ENCODE measurements around the gene GDPD5.
A peak's percentile ranks its signal among the peaks of the same experiment; 100 is the strongest.

The GDPD5 gene

DNA sequence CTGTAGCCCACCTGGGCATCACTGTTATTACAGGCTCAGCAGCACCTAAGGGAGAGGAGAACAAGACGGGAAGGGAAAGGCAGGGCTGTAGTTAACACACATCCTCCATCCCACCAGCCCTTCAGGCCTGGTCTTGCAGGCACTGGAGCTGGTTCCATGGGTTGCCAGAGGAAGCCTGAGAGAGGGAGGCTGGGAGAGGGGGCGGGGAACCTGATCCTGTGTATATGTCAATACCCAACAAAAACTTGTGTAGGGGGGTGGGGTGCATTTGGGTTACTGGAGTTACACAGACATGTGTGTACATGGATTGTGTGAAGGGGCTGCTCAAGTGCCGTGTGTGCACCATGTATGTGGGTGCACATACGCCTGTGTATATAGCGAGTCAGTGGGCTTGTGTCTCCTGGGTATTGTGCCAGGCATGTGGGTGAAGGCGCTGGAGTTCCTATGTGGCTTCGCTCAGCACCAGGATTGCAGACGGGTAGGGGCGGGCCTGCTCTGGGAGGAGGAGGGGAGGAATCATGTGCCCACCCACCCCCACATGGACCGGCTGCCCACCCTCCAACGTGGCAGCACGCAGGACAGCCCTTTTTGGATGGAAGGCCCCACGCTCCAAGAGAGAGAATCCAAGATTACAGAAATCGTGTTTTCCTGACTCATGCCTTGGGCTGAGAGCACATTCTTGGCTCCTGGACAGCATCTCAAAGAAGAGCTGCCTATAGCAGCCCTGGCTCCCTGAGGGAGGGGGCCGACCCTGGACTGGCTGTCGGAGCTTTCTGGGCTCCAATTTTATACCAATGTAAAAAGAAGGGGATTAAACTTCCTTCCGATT lies 32.1 kb upstream of the GDPD5 start:
- DNase-seq: no peak

DNA sequence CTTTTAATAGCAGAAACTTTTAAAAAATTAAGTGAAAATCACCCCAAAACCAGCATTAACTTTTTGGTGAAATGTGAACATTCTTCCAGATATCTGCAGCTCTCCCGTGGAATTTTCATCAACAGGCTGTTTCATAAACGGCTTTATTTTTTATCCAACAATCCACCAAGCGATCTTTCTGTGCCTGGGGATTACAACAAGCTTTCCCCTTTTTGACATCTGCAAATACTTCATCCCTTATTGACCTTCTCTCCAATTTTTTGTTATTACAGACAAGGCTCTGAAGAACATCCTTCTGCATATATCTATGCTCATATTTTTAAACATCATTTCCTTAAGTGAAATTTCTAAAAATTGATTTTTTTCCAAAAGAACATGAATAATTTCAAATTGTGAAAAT lies 30.5 kb upstream of the GDPD5 start:
- DNase-seq: no peak

DNA sequence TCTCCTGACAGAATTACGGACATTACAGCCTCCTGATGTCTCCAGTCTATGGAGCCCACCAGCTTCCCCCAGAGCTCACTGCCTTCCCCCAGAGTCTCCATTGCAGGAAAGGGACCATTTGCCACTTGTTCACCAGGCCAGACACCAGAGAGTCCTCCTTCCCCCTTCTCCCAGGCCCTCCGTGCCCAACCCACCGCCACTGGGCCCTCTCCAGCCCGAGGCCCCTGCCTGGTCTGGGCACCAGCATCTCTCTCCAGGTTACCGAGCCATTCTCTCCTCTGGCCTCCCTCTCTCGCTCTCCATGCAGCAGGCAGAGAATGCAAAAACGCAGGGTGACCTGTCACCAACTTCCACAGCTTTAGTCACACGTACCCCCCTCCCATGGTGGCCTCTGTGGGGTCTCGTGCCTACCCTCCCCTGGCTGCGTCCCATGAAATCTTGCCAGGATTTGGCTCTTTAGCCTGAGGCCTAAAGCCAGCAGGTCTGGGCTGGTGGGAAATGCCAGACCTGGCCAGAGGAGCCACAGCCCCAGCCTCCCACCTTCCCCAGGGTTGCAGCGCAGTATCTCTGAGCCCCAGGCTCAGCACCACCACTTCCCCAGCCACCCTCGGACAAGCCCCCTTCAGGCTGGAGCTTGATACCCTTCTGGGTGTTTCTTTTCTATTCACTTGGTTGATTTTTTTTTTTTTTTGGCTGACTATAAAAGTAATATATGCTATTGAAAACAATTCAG lies 29.5 kb upstream of the GDPD5 start:
- DNase-seq: no peak

GRCh38 chr11:75554258-75555022 lies 28.7 kb upstream of the GDPD5 start:
- DNase-seq: no peak

DNA sequence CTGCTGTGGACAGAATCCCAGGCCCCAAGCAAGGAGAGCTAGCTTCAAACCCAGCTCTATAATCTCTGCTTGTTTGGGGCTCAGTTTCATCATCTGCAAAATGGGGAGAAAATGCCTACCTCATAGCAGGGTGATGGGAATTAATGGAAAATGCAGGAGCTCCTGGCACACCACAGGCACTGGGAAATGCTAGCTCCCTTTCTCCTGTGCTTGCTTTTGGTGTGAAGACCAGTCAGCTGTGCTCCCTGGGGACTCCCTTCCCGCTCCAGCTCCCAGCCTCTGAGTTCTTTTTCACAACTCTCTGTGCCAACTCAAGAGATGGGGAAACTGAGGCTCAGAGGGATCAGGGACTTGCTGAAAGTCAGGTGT lies 28.1 kb upstream of the GDPD5 start:
- DNase-seq: no peak

- DNase-seq: no peak
These were observed 27.4 kb upstream of the GDPD5 start for GRCh38 chr11:75553182-75553581.

GRCh38 chr11:75549370-75549958 lies 23.7 kb upstream of the GDPD5 start:
- no peak for DNase-seq

GRCh38 chr11:75548595-75549272 lies 23.0 kb upstream of the GDPD5 start:
- no peak for DNase-seq

DNA sequence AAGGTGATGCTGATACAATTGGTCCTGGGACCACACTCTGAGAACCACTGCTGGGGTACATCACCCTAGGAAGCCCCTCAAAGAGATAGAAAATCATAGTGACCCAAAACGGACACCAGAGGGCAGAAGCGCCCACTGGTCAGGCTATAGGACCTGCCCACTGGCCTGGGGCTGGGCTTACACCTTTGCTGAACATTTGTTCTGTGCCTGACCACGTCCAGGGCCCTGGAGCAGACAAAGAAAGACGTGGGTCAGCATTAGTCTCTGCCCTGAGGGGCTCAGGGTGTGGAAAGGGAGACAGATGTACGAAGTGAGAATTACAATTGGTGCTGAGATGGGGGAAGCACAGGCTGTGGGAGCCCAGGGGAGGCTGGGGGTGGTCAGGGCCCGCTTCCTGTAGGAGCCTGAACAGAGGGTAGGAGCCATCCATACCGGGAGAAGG lies 21.9 kb upstream of the GDPD5 start:
- DNase-seq: peak in 1 of 2 experiments; percentile 70

DNA sequence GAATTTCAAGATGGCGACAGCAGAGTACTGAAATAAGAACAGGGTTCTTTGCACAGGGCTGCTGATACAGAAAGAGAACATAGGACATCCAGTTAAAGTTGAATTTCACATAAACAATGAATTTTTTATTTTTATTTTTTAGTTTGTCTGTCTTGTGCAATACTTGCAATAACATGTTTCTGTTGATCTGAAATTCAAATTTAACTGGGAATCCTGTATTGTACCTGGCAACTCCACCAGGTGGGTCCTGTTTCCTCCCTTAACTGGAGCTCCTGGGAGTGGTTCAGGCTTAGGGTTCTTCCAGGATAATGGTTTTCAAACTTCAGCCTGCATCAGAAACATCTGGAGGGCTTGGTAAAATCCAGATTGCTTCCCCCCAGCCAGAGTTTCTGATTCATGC lies 21.4 kb upstream of the GDPD5 start:
- no peak for DNase-seq

- DNase-seq: no peak
These were observed 18.1 kb upstream of the GDPD5 start for GRCh38 chr11:75543806-75544205.

- DNase-seq: no peak
These were observed 16.3 kb upstream of the GDPD5 start for GRCh38 chr11:75542088-75542438.

DNA sequence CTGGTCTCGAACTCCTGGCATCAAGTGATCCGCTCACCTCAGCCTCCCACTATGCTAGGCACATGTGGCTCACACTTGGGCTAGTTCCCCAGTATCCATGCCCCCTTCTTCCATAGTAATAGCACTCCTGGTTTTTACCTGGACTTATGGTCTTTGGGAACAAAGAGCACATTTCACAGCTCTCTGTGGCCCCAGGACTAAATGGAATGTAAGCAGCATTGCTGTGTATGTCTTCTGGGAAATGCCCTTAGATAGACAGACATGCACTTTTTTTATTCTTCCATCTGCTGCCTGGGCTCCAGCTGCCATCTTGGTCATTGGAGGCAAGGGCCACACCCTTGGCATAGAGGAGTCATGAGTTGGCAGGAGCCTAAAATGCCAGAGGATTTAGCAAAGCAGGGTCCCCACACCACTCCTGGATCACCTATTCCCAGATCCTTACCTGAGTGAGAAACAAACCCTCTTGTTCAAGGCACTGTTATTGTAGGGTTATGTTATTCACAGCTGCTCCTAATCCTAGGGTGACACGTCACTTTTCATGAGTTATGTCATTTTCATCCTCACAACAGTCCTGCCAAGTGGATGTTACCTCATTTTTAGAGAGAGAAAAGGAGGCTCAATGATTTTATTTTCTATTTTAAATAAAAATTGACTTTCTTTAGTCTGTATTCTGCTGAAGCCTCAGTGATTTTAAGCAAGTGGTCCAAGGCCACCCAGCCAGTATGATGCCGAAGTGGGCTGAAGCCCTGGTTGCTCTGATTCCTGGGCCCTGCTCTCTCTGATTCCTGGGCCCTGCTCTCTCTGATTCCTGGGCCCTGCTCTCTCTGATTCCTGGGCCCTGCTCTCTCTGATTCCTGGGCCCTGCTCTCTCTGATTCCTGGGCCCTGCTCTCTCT lies 15.7 kb upstream of the GDPD5 start:
- no peak for DNase-seq

DNA sequence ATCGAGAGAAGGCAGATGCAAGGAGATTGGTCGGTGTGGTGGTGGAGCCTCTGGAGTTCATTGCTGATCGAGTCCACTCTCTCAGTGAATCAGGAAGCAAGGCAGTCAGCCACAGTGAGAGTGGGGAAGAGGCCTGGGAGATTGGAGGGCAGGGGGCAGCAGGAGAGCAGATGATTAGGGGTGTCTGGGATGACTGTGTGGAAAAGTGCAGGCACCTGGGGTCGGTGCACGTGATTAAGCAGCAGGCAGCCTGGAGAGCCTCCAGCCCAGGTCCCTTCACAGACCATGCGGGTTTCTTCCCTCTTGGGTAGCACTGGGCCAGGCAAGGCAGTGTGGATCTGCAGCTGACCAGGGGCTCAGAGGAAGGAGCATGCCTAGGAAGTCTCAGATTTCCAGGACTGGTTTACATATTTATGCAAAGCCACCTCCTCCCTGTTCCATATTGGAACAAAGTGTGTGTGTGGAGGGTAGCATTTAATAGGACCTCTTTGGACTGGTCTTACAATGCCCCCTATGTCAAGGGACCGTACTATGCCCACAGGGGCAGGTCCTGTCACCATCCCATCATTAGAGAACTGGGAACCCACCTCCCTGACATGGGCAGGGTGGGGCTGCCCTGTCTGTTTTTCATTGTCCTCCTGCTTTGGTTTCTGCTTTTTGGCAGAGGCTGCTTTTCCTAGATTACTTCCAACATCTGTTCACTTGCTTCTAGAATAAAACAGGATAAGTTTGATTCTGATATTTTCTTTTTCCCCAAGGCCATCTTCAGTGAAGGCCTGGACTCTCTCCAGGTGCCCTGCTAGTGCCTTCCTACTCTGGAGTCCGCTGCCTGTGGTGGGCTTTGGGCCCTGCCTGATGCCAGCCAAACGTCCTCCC lies 14.0 kb upstream of the GDPD5 start:
- DNase-seq: peak; percentile 84 to 90

DNA sequence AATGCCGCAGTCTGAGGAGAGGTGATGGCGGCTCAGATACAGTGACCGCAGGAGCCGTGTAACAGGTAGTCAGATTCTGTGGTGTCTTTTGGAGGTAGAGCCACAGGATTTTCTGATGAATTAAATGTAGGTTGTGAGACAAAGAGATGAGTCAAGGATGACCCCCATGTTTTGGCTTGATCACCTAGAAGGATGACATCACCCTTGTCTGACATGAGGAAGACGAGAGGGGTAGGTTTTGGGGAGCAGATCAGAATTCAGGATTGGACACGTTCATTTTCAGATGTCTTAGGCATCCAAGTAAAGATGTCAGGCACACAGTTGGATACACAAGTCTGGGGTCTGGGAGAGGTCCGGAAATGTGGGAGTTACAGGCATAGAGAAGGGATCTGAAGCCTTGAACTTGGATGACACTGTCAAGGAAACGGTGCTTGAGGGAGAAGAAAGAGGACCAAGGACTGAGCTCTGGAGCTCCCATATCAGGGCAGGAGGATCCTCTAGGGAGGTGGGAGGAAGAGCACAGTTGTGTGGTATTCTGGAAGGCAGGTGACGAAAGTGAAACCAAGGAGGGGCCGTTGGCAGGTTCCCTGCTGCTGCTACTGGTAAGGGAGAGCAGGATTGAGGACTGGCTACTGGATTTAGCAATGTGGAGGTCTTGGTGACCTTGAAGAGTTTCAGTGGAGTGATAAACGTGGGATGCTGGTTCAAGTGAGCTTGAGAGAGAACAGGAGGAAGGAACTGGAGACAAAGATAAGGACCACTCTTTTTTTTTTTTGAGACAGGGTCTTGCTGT lies 12.6 kb upstream of the GDPD5 start:
- DNase-seq: no peak

- DNase-seq: no peak
These were observed 12.0 kb upstream of the GDPD5 start for GRCh38 chr11:75537740-75538139.

- no peak for DNase-seq
These were observed 11.3 kb upstream of the GDPD5 start for GRCh38 chr11:75536786-75537641.

DNA sequence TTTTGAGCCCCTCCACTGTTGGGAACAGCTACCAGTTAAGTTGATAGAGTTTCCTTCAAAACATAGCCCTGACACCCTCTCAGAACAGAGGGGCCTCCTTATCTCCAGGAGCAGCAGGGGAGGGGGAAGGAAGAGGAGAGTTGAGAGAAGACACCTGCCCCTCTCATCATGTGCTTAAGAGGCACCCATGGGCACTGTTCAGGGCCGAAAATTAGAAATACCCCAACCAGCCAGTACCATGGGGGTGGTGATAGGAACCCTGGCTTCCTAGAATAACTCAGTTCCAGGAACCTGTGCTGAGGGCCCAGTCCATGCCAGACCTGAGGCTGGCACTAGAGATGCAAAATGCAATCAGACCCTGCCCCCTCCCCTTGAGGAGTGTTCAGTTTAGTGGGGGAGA lies 9.3 kb upstream of the GDPD5 start:
- no peak for DNase-seq
